ENCODE measurements around the gene RPEL1. TPM values are rescaled to one million over a fixed set of nuclear protein-coding genes. Genes with fewer than 3 reads are reported as not detected.
"Not testable (repeated sequence)": the region's sequence is repeated elsewhere in the genome, so short reads cannot be mapped to it uniquely, and the experiment has no call there.

RPEL1 gene
- total RNA-seq, 1 donor from 2014 or later: not detected

DNA sequence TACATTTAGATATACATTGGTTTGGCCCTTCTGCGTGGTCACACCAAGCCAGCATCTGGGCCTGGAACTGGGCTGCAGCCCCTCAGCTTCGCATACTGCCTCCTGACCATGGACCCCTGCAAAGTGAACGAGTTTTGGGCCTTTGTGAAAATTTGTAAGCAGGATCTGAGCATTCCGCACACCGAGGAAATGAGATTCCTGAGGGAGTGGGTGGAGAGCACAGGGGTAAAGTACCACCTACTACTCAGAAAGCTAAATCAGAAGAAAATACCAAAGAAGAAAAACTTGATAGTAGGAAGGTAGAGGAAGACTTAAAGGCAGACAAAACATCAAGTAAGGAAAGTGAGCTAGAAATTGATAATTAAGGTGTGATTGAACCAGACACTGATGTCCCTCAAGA lies 30.1 kb upstream of the RPEL1 start:
- no peak overlapping the region for H3K4me3 Mint-ChIP-seq
- H3K27me3 Mint-ChIP-seq: no peaks in the 10 kb centered on the region
- intact Hi-C loops (cut with micrococcal nuclease): no loop called here
- H3K36me3 Mint-ChIP-seq (ENCODE audit: low read depth): peaks cover 2% of the 10 kb centered on the region
- ATAC-seq (ENCODE audit: low read depth) (no peak), DNase-seq (no peak)
- no peaks in the 10 kb centered on the region for H3K4me1 Mint-ChIP-seq
- no peak overlapping the region for H3K27ac Mint-ChIP-seq
- TF ChIP-seq, protein P1, sequence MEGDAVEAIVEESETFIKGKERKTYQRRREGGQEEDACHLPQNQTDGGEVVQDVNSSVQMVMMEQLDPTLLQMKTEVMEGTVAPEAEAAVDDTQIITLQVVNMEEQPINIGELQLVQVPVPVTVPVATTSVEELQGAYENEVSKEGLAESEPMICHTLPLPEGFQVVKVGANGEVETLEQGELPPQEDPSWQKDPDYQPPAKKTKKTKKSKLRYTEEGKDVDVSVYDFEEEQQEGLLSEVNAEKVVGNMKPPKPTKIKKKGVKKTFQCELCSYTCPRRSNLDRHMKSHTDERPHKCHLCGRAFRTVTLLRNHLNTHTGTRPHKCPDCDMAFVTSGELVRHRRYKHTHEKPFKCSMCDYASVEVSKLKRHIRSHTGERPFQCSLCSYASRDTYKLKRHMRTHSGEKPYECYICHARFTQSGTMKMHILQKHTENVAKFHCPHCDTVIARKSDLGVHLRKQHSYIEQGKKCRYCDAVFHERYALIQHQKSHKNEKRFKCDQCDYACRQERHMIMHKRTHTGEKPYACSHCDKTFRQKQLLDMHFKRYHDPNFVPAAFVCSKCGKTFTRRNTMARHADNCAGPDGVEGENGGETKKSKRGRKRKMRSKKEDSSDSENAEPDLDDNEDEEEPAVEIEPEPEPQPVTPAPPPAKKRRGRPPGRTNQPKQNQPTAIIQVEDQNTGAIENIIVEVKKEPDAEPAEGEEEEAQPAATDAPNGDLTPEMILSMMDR (IDR thresholded peaks at IDR 0.05): no peak
- peaks cover 13% of the 10 kb centered on the region for H3K9me3 Mint-ChIP-seq
- CTCF ChIA-PET: no interaction called here
- POLR2A ChIA-PET: no interaction called here

DNA sequence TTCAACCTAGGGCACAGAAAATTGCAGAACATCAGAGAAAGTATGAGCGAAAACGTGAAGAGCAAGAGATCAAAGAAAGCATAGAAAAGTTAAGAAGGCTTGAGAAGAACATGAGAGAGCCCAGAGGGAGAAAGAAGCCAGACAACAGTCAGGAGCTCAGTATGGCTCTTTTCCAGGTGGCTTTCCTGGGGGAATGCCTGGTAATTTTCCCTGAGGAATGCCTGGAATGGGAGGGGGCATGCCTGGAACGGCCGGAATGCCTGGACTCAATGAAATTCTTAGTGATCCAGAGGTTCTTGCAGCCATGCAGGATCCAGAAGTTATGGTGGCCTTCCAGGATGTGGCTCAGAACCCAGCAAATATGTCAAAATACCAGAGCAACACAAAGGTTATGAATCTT lies 29.3 kb upstream of the RPEL1 start:
- CTCF ChIA-PET; H3K4me3 Mint-ChIP-seq; intact Hi-C loops (cut with micrococcal nuclease); H3K36me3 Mint-ChIP-seq (ENCODE audit: low read depth); H3K27me3 Mint-ChIP-seq; POLR2A ChIA-PET; H3K27ac Mint-ChIP-seq; H3K4me1 Mint-ChIP-seq; ATAC-seq (ENCODE audit: low read depth); DNase-seq: not testable (repeated sequence)
- H3K9me3 Mint-ChIP-seq: peaks cover 13% of the 10 kb centered on the region

DNA sequence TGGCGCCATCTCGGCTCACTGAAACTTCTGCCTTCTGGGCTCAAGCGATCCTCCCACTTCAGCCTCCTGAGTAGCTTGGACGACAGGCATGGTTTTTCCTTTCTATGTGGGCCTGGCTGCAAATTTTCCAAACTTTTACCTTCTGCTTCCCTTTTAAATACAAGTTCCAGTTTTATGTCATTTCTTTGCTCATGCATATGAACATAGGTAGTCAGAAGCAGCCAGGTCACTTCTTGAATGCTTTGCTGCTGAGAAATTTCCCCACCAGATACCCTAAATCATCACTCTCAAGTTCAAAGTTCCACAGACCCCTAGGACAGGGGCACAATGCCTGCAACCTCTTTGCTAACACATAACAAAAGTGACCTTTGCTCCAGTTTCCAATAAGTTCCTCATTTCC lies 21.6 kb upstream of the RPEL1 start:
- TF ChIP-seq, protein P1 (IDR thresholded peaks at IDR 0.05): no peak
- DNase-seq (no peak), ATAC-seq (ENCODE audit: low read depth) (no peak)
- Mint-ChIP-seq H3K27me3 (no peaks in the 10 kb centered on the region), H3K4me1 (no peaks in the 10 kb centered on the region), H3K27ac (no peak overlapping the region), H3K9me3 (peaks cover 15% of the 10 kb centered on the region), H3K36me3 (ENCODE audit: low read depth) (peaks cover 3% of the 10 kb centered on the region), H3K4me3 (no peak overlapping the region)
- ChIA-PET POLR2A (no interaction called here), CTCF (no interaction called here)
- intact Hi-C loops (cut with micrococcal nuclease): no loop called here

DNA sequence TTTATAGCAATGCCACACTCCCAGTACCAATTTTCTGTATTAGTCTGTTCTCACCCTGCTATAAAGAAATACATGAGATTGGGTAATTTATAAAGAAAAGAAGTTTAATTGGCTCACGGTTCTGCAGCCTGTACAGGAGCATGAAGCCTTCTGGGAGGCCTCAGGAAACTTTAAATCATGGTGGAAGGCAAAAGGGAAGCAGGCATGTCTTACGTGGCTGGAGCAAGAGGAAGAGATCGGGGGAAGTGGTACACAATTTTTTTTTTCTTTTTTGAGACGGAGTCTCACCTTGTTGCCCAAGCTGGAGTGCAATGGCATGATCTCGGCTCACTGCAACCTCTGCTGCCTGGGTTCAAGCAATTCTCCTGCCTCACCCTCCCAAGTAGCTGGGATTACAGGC lies 21.0 kb upstream of the RPEL1 start:
- intact Hi-C loops (cut with micrococcal nuclease); DNase-seq; H3K27ac Mint-ChIP-seq; H3K4me3 Mint-ChIP-seq; CTCF ChIA-PET; H3K27me3 Mint-ChIP-seq; H3K4me1 Mint-ChIP-seq; ATAC-seq (ENCODE audit: low read depth); H3K36me3 Mint-ChIP-seq (ENCODE audit: low read depth): not testable (repeated sequence)
- peaks cover 15% of the 10 kb centered on the region for H3K9me3 Mint-ChIP-seq
- POLR2A ChIA-PET: interaction anchor here (0.6 kb wide), 1 partner anchor 36 kb away, joined by 4 read pairs; no protein-coding TSS in a partner anchor

DNA sequence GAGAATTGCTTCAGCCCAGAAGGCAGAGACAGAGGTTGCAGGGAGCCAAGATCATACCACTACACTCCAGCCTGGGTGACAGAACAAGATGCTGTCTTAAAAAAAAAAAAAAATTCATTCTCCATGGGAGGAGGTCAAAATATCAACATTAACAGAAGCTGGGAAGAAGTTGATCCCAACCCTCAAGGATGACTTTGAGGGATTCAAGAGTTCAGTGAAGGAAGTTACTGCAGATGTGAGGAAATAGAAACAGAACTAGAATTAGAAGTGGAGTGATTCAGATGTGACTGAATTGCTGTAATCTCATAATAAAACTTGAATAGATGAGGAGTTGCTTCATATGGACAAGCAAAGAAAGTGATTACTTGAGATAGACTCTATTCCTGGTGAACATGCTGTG lies 19.7 kb upstream of the RPEL1 start:
- Mint-ChIP-seq H3K36me3 (ENCODE audit: low read depth) (peaks cover 3% of the 10 kb centered on the region), H3K4me3 (no peak overlapping the region), H3K27me3 (no peaks in the 10 kb centered on the region), H3K4me1 (no peaks in the 10 kb centered on the region), H3K27ac (no peak overlapping the region), H3K9me3 (peaks cover 15% of the 10 kb centered on the region)
- POLR2A ChIA-PET: no interaction called here
- TF ChIP-seq, protein P1 (IDR thresholded peaks at IDR 0.05): no peak
- DNase-seq: no peak
- CTCF ChIA-PET: no interaction called here
- ATAC-seq (ENCODE audit: low read depth): no peak
- intact Hi-C loops (cut with micrococcal nuclease): no loop called here

DNA sequence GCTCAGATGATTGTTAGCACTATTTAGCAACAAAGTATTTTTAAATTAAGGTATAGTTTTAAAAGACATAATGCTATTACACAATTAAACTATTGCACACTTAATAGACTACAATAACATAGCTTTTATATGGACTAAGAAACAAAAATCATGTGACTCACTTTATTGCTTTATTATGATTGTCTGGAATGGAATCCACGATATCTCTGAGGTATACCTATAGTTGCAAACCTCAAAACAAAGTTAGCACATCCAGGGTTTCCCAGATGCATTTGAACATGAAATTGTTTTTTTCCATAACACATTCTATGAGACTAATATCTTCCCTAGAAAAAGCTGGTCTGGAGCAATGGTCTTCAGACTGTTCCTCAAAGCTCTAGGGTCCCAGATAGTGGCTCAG lies 18.3 kb upstream of the RPEL1 start:
- peaks cover 12% of the 10 kb centered on the region for H3K9me3 Mint-ChIP-seq
- H3K4me1 Mint-ChIP-seq: no peaks in the 10 kb centered on the region
- TF ChIP-seq, protein P1 (IDR thresholded peaks at IDR 0.05): no peak
- no peak for DNase-seq
- no peak overlapping the region for H3K27ac Mint-ChIP-seq
- intact Hi-C loops (cut with micrococcal nuclease): no loop called here
- ChIA-PET CTCF (no interaction called here), POLR2A (no interaction called here)
- no peak for ATAC-seq (ENCODE audit: low read depth)
- no peak overlapping the region for H3K4me3 Mint-ChIP-seq
- no peaks in the 10 kb centered on the region for H3K27me3 Mint-ChIP-seq
- peaks cover 3% of the 10 kb centered on the region for H3K36me3 Mint-ChIP-seq (ENCODE audit: low read depth)

Measured in activated B cell treated with CpG ODN at 0.5 μM for 24 hours (primary cell).